T-helper 17 cell (primary cell): ENCODE results near the gene MYH14. TPM values are rescaled to one million over a fixed set of nuclear protein-coding genes. Genes with fewer than 3 reads are reported as not detected.

ENCODE experiments used
- ATAC-seq: fragments of 150-1000 bp; cut with Tn5 transposase; 2 replicates; pipeline ENCODE4 v1.10.0; 2021; ENCODE audit warnings: mild to moderate bottlenecking, moderate library complexity
- DNase-seq, 3 donors: peaks; one replicate each; pipeline versions ENCODE4 v3.0.0 to v3.0.0-alpha.2; 2020 to 2021
- H3K9me3 ChIP-seq: one replicate; pipeline ENCODE4 v1.7.0; 2013; ENCODE audit warnings: low read length, mild to moderate bottlenecking; ENCODE audit not compliant: control insufficient read depth, poor library complexity, severe bottlenecking
- H3K27ac Mint-ChIP-seq: one replicate; pipeline ENCODE4 v1.8.0; 2022; ENCODE audit warnings: mild to moderate bottlenecking, moderate library complexity, mixed read lengths
- H3K27me3 Mint-ChIP-seq: one replicate; pipeline ENCODE4 v1.8.0; 2022; ENCODE audit warnings: mixed read lengths
- H3K36me3 Mint-ChIP-seq: one replicate; pipeline ENCODE4 v1.8.0; 2022; ENCODE audit warnings: low read depth, mixed read lengths
- H3K4me1 Mint-ChIP-seq: one replicate; pipeline ENCODE4 v1.8.0; 2022; ENCODE audit warnings: mild to moderate bottlenecking, mixed read lengths
- H3K4me3 Mint-ChIP-seq: one replicate; pipeline ENCODE4 v1.8.0; 2022; ENCODE audit warnings: mild to moderate bottlenecking, moderate library complexity, mixed read lengths
- total RNA-seq, 4 donors: library from RNA in 2 of 4; stranded (reverse) in 2 of 4; gene quantifications; one replicate each; pipeline ENCODE4 v1.2.3 and lab custom pipeline; 2022 to 2026

Gene MYH14
- total RNA-seq, 2 donors from 2014 or later = not detected

- no peak for ATAC-seq
These were observed 59.8 kb downstream of the MYH14 start for GRCh38 chr19:50263176-50263575.

GRCh38 chr19:50264483-50265186, 61.2 kb downstream of the MYH14 start:
- peaks cover 2% of the 10 kb centered on the region for H3K36me3 Mint-ChIP-seq
- H3K4me1 Mint-ChIP-seq = peaks cover 5% of the 10 kb centered on the region
- no peaks in the 10 kb centered on the region for H3K9me3 ChIP-seq
- H3K4me3 Mint-ChIP-seq = no peak overlapping the region
- ATAC-seq = no peak
- DNase-seq = no peak
- no peak overlapping the region for H3K27ac Mint-ChIP-seq
- peaks cover 39% of the 10 kb centered on the region for H3K27me3 Mint-ChIP-seq

More at GRCh38 chr19:50263176-50263575, 59.8 kb downstream of the MYH14 start:
- H3K27me3 Mint-ChIP-seq = peaks cover 32% of the 10 kb centered on the region
- DNase-seq = no peak
- peaks cover 2% of the 10 kb centered on the region for H3K36me3 Mint-ChIP-seq
- H3K4me1 Mint-ChIP-seq = peaks cover 5% of the 10 kb centered on the region
- H3K9me3 ChIP-seq = no peaks in the 10 kb centered on the region
- H3K4me3 Mint-ChIP-seq = no peak overlapping the region
- H3K27ac Mint-ChIP-seq = no peak overlapping the region

- Mint-ChIP-seq H3K27ac (no peak overlapping the region), H3K4me1 (peaks cover 5% of the 10 kb centered on the region), H3K36me3 (peaks cover 2% of the 10 kb centered on the region), H3K27me3 (peaks cover 43% of the 10 kb centered on the region), H3K4me3 (no peak overlapping the region)
- DNase-seq = no peak
- H3K9me3 ChIP-seq = no peaks in the 10 kb centered on the region
- no peak for ATAC-seq
These were observed 62.6 kb downstream of the MYH14 start for GRCh38 chr19:50266041-50266440.

GRCh38 chr19:50266896-50267295, 63.5 kb downstream of the MYH14 start:
- Mint-ChIP-seq H3K36me3 (peaks cover 2% of the 10 kb centered on the region), H3K27ac (no peak overlapping the region), H3K27me3 (peaks cover 46% of the 10 kb centered on the region), H3K4me3 (no peak overlapping the region), H3K4me1 (peaks cover 5% of the 10 kb centered on the region)
- no peaks in the 10 kb centered on the region for H3K9me3 ChIP-seq
- ATAC-seq (peak; percentile 40), DNase-seq (no peak)

- Mint-ChIP-seq H3K36me3 (peaks cover 2% of the 10 kb centered on the region), H3K27ac (no peak overlapping the region), H3K4me3 (no peak overlapping the region), H3K27me3 (peaks cover 46% of the 10 kb centered on the region), H3K4me1 (peaks cover 7% of the 10 kb centered on the region)
- ATAC-seq (no peak), DNase-seq (no peak)
- no peaks in the 10 kb centered on the region for H3K9me3 ChIP-seq
These were observed 64.6 kb downstream of the MYH14 start for GRCh38 chr19:50268041-50268440.

GRCh38 chr19:50268501-50268900, 65.1 kb downstream of the MYH14 start:
- H3K4me3 Mint-ChIP-seq = no peak overlapping the region

GRCh38 chr19:50269653-50270052, 66.2 kb downstream of the MYH14 start:
- Mint-ChIP-seq H3K27ac (no peak overlapping the region), H3K36me3 (peaks cover 2% of the 10 kb centered on the region)

More at GRCh38 chr19:50268501-50268900, 65.1 kb downstream of the MYH14 start:
- Mint-ChIP-seq H3K4me1 (peaks cover 7% of the 10 kb centered on the region), H3K27ac (no peak overlapping the region), H3K36me3 (peaks cover 2% of the 10 kb centered on the region), H3K27me3 (peaks cover 43% of the 10 kb centered on the region)
- no peak for DNase-seq
- no peaks in the 10 kb centered on the region for H3K9me3 ChIP-seq
- no peak for ATAC-seq

GRCh38 chr19:50272263-50272897, 69.0 kb downstream of the MYH14 start:
- no peak for DNase-seq
- Mint-ChIP-seq H3K27ac (no peak overlapping the region), H3K27me3 (peaks cover 34% of the 10 kb centered on the region), H3K4me3 (no peak overlapping the region), H3K36me3 (peaks cover 2% of the 10 kb centered on the region), H3K4me1 (peaks cover 2% of the 10 kb centered on the region)
- no peak for ATAC-seq
- H3K9me3 ChIP-seq = no peaks in the 10 kb centered on the region

More at GRCh38 chr19:50269653-50270052, 66.2 kb downstream of the MYH14 start:
- no peak overlapping the region for H3K4me3 Mint-ChIP-seq
- DNase-seq (no peak), ATAC-seq (no peak)
- no peaks in the 10 kb centered on the region for H3K9me3 ChIP-seq
- peaks cover 39% of the 10 kb centered on the region for H3K27me3 Mint-ChIP-seq
- H3K4me1 Mint-ChIP-seq = peaks cover 7% of the 10 kb centered on the region

- no peak overlapping the region for H3K4me3 Mint-ChIP-seq
- no peaks in the 10 kb centered on the region for H3K9me3 ChIP-seq
- no peak for DNase-seq
- no peaks in the 10 kb centered on the region for H3K36me3 Mint-ChIP-seq
- no peak overlapping the region for H3K27ac Mint-ChIP-seq
- peaks cover 32% of the 10 kb centered on the region for H3K27me3 Mint-ChIP-seq
- no peak for ATAC-seq
- H3K4me1 Mint-ChIP-seq = peaks cover 2% of the 10 kb centered on the region
These were observed 70.4 kb downstream of the MYH14 start for GRCh38 chr19:50273821-50274220.

GRCh38 chr19:50275577-50276368, 72.4 kb downstream of the MYH14 start:
- H3K4me1 Mint-ChIP-seq = peaks cover 2% of the 10 kb centered on the region
- DNase-seq (no peak), ATAC-seq (no peak)
- H3K4me3 Mint-ChIP-seq = no peak overlapping the region
- no peak overlapping the region for H3K27ac Mint-ChIP-seq
- no peaks in the 10 kb centered on the region for H3K9me3 ChIP-seq
- no peaks in the 10 kb centered on the region for H3K36me3 Mint-ChIP-seq
- peaks cover 24% of the 10 kb centered on the region for H3K27me3 Mint-ChIP-seq

GRCh38 chr19:50276370-50277063, 73.1 kb downstream of the MYH14 start:
- Mint-ChIP-seq H3K36me3 (no peaks in the 10 kb centered on the region), H3K4me3 (no peak overlapping the region), H3K27ac (no peak overlapping the region), H3K4me1 (peaks cover 2% of the 10 kb centered on the region), H3K27me3 (peaks cover 18% of the 10 kb centered on the region)
- DNase-seq (no peak), ATAC-seq (no peak)
- H3K9me3 ChIP-seq = no peaks in the 10 kb centered on the region

- H3K4me3 Mint-ChIP-seq = no peak overlapping the region
- H3K27me3 Mint-ChIP-seq = peaks cover 18% of the 10 kb centered on the region
- DNase-seq = no peak
- H3K9me3 ChIP-seq = no peaks in the 10 kb centered on the region
- no peak for ATAC-seq
- no peak overlapping the region for H3K27ac Mint-ChIP-seq
- no peaks in the 10 kb centered on the region for H3K4me1 Mint-ChIP-seq
- no peaks in the 10 kb centered on the region for H3K36me3 Mint-ChIP-seq
These were observed 74.7 kb downstream of the MYH14 start for GRCh38 chr19:50277966-50278580.
